GM03348 (cell line): Measurements from ENCODE around the gene FCGBP.
"Not testable (repeated sequence)": the region's sequence is repeated elsewhere in the genome, so short reads cannot be mapped to it uniquely, and the experiment has no call there.

ENCODE experiments used
- DNase-seq: peaks from one replicate; pipeline ENCODE4 v3.0.0; 2012; ENCODE audit warnings: low spot score

FCGBP gene

GRCh38 chr19:39934584-39935363, at the start of gene FCGBP:
TSS of gene FCGBP (minus strand) at chr19:39934634.
- DNase-seq = no peak

DNA sequence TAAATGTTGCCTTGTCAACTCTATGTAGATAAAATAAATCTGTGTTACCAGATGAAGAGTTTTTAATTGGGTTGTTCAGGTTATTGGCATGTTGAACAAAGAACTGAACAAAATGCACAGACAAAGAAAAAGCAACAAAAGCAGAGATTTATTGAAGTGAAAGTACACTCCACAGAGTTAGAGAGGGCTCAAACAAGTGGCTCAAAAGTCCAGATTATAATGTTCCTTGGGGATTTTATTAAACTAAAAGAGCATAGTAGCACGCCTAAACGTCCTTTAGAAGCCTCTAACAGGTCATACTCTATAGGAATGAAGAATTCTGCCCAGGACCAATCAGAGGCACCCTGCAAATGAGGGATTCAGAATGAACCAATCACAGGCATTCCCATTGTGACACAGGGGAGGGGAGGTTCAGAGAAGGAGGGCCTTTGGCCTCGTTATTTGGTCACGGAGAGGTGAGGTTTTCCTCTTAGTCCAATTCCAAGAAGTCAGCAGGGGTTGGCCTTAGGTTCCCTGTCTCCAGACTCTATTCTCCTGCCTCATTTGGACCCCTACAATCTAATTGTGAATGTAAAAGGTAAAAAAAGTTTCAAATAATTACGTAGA, 49.4 kb upstream of the FCGBP start:
- no peak for DNase-seq

DNA sequence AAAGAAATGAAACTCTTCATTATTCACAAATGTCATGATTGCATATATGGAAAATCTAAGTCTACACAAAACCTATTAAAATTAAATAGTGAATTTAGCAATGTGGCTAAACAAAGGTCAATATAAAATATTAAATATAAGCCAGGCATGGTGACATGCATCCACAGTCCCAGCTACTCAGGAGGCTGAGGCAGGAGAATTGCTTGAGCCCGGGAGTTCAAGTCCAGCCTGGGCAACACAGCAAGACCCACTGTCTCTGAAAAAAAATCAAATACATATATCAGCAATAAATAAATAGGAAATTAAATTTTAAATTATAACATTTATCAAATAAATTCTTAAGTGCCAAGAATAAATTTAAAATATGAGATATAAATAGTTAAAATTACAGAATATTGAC, 48.4 kb upstream of the FCGBP start:
- DNase-seq = no peak

GRCh38 chr19:39974377-39975155, 40.1 kb upstream of the FCGBP start:
- DNase-seq = no peak

- peak; percentile 37 for DNase-seq
These were observed 37.1 kb upstream of the FCGBP start for GRCh38 chr19:39971380-39972035.

- DNase-seq = peak; percentile 99
These were observed 36.4 kb upstream of the FCGBP start, which contains the start of gene PSMC4 for GRCh38 chr19:39970675-39971379. TSS of gene PSMC4 (plus strand) at chr19:39971165. CDS start at chr19:39971203, 38 bp downstream.

GRCh38 chr19:39970425-39970674, 35.9 kb upstream of the FCGBP start:
- no peak for DNase-seq

DNA sequence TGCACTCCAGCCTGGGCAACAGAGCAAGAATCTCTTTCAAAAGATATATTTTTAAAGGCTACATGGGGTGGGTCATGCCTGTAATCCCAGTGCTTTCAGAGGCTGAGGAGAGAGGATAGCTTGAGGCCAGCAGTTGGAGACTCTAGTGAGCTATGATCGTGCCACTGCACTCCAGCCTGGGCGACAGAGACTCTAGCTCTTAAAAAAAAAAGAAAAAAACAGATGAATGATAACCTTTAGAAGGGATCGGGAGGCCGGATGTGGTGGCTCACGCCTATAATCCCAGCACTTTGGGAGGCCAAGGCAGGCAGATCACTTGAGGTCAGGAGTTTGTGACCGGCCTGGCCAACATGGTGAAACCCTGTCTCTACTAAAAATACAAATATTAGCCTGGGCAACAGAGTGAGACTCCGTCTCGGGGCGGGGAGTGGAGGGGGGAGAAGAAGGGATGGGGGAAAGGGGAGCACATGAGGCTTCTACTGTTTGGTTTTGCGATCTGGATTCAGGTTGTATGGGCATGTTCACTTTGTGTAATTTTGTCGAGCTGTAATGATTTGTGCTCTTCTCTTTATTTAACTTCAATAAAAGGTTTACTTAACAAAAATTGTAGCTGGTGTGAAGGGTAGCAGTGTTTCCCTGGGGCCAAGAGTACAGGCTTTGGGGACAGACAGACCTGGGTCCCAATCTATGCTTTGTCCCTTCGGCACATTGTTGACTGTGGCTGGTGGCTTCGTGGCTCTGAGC, 35.4 kb upstream of the FCGBP start:
- DNase-seq = no peak

DNA sequence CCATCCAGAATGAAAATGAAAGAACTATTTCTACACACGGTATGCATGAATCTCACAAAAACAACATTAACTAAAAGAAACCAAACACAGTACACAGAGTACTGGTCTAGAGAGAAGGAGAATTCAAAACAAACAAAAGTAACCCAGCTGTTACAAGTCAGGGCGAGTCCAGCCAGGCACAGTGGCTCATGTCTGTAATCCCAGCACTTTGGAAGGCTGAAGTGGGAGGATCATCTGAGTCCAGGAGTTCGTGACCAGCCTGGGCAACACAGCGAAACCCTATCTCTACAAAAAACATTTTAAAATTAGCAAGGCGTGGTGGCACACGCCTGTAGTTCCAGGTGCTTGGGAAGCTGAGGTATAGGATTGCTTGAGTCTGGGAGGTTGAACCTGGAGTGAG, 34.8 kb upstream of the FCGBP start:
- DNase-seq = no peak

DNA sequence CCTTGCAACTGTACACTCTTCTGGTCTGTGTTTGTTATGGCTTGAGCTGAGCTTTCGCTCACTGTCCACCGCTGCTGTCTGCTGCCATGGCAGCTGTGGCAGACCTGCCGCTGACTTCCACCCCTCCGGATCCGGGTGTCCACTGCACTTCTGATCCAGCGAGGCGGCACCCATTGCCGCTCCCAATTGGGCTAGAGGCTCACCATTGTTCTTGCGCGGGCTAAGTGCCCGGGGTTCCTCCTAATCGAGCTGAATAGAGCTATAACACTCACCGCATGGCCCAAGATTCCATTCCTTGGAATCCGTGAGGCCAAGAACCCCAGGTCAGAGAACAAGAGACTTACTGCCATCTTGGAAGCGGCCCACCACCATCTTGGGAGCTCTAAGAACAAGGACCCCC, 34.4 kb upstream of the FCGBP start:
- DNase-seq = no peak

DNA sequence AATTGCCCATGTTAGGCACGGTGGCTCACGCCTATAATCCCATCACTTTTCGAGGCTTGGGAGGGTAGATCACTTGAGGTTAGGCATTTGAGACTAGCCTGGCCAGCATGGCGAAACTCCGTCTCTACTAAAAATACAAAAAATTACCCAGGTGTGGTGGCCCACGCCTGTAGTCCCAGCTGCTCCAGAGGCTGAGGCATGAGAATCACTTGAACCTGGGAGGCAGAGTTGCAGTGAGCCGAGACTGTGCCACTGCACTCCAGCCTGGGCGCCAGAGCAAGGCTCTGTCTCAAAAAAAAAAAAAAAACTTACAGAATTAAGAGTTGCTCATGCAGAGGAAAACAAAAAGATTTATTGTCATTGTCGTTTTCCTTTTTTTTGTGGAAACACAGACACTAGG, 33.1 kb upstream of the FCGBP start:
- no peak for DNase-seq

GRCh38 chr19:39966617-39967016, 32.2 kb upstream of the FCGBP start:
- no peak for DNase-seq

DNA sequence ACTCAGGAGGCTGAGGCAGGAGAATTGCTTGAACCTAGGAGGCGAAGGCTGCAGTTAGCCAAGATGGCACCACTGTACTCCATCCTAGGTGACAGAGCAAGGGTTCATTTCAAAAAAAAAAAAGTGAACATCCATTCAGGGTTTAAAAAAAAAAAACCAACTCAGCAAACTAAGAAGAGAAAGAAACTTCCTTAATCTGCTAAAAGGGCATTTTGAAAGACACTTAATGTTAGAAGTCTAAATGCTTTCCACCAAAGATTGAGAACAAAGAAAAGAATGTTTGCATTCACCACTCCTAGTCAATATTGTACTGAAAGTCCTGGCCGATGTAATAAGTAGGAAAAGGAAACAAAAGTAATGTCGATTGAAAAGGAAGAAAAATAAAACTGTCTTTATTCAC, 29.5 kb upstream of the FCGBP start:
- no peak for DNase-seq

DNA sequence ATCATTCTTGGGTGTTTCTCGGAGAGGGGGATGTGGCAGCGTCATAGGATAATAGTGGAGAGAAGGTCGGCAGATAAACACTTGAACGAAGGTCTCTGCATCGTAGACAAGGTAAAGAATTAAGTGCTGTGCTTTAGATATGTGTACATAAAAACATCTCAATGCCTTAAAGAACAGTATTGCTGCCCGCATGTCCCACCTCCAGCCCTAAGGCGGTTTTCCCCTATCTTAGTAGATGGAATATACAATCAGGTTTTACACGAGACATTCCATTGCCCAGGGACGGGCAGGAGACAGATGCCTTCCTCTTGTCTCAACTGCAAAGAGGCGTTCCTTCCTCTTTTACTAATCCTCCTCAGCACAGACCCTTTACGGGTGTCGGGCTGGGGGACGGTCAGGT, 25.0 kb upstream of the FCGBP start:
- DNase-seq = not testable (repeated sequence)

DNA sequence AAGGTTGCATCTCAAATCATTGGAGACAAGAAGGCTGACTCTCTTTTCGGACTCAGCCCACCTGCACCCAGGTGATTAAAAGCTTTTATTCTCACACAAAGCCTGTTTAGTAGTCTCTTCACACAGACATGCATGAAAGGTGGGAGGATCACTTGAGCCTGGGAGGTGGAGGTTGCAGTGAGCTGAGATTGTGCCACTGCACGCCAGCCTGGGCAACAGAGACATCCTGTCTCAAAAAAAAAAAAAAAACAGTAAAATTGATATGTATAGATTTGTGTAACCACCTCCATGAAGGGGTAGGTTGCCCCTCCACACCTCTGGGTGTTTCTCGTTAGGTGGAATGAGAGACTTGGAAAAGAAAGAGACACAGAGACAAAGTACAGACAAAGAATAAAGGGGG, 24.5 kb upstream of the FCGBP start:
- not testable (repeated sequence) for DNase-seq

- DNase-seq = not testable (repeated sequence)
These were observed 23.5 kb upstream of the FCGBP start for GRCh38 chr19:39957886-39958285.

DNA sequence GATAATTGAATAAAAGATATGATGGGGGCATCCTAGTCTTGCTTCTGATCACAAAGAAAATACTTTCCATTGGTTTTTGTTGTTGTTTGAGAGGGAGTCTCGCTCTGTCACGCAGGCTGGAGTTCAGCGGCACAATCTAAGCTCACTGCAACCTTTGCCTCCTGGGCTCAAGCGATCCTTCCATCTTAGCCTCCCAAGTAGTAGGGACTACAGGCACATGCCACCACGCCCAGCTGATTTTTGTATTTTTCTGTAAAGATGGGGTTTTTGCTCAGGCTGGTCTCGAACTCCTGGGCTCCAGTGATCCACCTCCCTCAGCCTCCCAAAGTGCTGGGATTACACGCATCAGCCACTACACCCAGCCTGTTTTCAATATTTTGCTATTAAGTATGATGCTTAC, 19.5 kb upstream of the FCGBP start:
- no peak for DNase-seq

DNA sequence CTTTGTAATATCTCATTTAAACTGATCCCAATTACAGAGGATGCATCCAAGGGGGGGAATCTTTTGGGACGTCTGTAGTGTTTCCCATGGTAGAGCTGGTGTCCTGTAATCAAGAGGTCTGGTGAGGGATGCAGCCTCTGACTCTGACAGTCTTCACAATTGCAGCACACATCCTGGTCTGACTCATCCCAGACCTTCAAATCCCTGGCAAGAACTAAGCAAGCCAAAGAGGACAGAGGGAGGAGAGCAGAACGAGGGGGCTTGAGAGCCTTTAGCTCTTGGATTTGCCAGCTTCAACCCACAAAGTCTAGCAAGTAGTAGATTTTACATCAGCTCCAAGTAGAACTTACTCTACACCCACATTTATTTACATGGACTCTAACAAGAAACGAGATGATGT, 17.3 kb upstream of the FCGBP start:
- peak; percentile 67 for DNase-seq

DNA sequence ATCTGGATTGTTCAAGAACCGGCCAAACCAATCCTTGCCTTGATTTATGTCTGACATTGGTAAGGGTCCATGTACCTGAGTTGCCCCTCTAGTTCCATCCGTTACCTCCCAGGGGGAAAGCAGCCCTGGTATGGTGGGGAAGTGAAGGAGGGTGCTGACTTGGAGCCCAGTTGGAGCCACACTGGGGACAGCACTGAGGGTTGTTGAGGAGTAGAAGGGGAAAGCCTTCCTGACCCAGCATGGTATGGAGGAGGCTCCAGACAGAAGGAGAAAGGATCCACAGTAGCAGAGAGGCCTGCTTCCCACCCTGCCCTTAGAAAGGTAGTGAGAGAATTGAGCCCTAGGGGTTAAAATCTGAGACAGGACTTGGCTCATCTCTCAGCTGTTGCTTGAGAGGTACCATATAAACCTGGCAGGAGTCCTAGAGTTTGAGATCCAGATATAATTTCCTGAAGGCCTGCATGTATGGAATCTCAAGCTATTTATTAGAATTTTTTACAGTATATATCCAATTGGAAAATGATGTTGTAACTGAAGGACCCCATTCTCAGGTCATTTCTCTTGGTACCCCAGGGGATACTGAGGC, 16.7 kb upstream of the FCGBP start:
- DNase-seq = no peak

DNA sequence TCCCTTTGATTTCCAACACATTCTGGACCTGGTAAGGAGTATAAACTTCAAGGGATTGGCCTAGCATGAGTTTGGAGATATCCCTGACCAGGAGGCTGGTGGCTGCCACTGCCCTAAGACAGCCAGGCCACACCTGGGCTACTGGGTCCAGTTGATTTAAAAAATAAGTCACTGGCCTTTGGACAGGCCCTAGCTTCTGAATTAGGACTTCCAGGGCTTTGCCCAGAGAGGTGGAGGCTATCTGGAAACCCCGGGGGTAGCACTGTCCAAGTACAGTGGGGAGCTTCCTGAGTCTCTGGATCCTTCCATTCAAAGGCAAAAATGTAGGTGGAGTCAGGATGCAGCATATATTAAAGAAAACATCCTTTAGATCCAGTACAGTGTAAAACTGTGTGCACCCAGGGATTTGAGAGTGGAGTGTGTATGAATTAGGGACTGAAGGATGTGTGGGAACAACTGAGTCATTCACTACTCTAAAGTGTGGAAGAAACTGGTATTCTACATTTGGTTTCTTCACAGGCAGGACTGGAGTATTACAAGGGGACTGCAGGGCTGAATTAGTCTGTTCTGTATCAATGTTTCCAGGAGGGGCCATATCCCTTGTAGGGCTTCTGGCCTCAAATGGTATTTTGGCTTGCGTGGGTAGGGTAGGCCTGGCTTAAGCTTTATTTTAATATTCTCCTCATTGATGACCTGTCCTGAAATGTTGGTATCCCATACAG, 14.8 kb upstream of the FCGBP start:
- DNase-seq = no peak
